Stimulated activated CD8-positive, alpha-beta memory T cell treated with anti-CD3 and anti-CD28 coated beads, Interleukin-15, amount 100 ng/mL, for 24 hours (primary cell): Measurements from ENCODE around the gene MAP4K2.

Source experiments
- DNase-seq: peaks from one replicate; pipeline ENCODE4 v3.0.0-alpha.2; 2020; ENCODE audit warnings: low read depth

Gene MAP4K2

DNA sequence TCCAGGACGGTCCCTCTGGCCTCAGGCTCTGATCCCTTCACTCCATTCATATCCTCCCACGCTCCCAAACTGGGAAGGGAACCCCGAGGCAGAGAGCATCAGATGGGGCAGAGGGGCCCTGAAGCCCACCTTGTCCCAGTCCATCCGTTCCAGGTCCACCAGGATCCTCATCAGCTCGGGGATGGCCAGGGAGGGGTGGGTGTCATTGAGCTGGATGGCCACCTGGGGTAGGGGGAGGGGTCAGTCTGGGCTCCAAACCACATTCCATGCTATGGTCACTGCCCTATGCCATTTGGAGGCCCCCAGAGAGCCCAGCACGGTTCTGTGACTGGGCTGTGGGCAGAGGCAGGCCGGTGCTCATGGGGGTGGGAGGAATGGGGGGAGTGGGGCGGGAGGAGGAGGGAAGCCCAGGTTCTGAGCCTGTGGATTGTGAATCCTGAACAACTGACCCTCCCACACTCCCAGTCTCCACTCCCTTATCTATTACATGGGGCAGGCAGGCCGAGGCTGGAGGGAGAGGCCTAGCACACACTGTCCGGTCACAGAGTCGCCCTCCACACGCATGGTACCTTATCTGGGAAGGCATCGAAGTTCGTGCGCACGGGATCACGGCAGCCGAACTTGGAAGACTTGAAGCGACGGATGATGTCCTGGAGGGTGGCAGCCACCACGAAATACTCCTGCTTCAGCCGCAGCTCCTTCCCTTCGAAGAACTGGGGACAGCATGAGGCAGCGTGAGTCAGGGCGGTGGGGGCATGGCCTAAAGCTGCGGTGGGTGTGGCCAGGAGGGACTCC lies 48.7 kb downstream of the MAP4K2 start:
- DNase-seq = no peak

DNA sequence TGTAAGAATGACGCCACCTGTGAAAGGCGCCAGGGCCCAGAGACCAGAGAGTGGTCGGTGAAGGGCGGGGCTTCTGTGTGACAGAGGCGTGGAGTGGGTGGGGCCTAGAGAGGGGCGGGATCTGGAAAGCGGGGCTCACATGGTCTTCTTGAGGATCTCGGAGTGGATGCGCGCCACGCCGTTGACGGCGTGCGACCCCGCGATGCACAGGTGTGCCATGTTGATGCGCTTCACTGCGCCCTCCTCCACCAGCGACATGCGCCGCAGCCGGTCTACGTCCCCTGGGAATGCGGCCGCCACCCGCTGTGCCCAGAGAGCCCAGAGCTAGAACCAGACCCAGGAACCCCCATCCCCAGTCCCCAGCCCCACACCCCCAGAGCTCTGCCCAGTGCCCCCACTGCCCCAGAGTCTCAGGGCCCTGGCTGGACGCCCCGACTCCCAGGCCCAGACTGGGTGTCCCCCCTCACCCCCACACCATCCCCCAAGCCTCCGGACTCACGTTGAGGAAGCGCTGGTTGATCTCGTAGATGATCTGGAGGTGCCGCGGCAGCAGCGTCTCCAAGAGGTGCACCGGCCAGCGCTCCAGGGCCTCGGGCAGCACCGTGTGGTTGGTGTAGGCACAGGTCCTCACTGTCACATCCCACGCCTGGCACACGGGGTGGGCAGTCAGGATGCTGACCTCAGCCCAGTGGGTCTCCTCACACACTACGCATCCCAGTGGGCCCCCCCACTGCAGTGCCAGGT lies 49.5 kb downstream of the MAP4K2 start:
- no peak for DNase-seq

DNA sequence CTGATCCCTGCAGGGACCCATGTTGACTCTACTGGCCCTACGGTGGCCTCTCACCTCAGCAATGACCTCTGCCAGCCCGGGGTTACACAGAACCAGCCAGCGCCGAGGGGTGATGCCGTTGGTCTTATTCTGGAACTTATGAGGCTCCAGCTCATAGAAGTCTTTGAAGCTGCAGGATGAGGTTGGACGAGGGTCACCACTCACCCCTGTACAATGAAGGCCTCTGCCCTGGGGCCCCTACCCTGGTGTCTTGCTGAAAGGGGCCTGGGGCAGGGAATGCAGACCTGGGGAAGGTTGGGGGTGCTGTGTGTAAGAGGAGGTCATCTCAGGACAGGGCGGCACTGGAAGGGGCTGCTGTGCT lies 50.0 kb downstream of the MAP4K2 start:
- no peak for DNase-seq

DNA sequence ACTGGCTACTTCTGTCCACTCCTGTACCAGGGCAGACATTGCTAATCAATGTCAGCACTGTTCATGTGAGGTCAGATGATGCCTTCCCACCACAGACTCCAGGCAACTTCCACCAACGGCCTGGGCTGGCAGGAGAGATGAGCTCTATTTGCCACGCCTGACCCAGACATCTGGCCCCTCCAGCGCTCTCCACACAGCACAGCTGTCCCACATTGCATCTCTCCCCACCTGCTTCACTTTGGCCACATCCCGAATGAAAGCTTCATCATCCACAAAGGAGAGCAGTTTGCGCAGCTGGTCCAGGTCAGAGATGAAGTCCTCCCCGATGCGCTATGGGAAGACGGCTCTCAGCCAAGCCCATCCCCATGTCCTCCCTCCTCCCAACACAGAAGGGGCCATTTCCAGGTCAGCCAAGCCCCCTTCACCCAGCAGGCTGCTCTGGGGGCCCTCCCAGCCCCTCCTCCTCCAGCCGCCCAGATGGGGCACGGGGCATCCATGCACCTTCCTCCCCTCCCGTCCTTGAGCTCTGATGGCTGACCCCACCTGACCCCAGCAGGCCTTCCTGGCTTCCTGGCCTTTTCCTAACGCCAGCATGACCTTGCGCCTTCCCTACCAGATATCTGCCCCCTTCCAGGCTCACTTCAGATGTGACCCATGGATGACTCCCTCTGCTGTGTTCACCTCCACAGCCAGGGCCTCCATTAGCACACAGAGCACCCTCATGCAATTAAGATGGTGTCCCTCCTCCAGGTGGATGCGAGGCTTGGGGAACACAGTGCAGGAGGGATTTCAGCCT lies 50.6 kb downstream of the MAP4K2 start:
- DNase-seq = no peak

DNA sequence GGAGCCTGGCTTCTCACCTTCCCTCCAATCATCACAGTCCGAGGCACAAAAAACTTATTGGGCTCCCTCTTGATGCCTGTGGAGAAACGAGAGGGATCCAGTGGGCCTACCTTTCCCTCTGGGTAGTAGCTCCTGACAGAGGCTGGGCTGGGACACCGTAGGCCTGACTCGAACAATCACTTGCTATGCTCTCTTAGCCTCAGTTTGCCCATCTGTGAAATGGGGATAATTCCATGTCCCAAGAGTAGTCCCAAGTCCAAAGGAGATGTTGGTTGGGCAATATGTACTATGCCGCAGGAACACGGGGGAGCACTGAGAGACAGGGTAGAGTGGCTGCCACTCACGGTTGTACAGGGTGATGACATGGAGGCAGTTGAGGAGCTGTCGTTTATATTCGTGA lies 51.4 kb downstream of the MAP4K2 start:
- DNase-seq = no peak

DNA sequence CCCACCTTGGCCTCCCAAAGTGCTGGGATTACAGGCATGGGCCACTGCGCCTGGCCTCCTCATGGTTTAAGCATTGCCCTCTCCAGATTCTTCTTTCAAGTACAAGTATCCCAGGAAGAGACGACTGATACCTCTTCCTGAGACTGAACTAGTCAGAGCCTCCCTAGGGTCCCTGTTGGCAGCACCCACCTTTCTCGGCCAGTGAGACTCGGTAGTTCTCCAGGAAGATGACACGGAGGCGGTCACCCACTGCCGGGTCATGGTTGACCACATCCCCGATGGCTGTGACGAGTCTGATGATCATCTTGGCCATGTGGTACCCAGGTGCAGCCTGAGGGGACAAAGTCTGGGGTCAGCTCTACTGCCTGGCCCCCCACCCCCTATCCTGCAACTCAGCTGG lies 51.9 kb downstream of the MAP4K2 start:
- DNase-seq = no peak

DNA sequence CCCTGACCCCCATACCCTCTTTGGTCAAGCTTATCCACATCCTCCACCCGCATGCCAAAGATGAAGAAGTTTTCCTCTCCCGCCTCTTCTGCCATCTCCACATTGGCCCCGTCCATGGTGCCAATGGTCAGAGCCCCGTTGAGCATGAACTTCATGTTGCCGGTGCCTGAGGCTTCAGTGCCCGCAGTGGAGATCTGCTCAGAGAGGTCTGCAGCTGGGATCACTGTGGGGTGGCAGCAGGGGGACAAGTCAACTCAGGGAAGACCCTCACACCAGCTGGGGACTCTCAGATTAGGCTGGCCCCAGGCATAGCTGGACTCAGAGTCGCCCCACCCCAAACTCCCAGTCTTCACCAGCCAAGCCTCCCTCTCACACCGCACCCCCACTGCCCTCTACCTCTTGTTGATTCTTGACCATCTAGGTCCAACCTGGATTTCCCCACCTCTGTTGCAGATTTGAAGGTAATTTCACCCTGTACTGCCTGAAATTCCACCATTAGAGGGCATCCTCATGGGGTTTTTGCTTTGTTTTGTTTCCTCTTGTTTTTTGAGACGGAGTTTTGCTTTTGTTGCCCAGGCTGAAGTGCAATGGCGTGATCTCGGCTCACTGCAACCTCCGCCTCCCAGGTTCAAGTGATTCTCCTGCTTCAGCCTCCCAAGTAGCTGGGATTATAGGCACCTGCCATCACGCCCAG lies 52.5 kb downstream of the MAP4K2 start:
- DNase-seq = no peak

DNA sequence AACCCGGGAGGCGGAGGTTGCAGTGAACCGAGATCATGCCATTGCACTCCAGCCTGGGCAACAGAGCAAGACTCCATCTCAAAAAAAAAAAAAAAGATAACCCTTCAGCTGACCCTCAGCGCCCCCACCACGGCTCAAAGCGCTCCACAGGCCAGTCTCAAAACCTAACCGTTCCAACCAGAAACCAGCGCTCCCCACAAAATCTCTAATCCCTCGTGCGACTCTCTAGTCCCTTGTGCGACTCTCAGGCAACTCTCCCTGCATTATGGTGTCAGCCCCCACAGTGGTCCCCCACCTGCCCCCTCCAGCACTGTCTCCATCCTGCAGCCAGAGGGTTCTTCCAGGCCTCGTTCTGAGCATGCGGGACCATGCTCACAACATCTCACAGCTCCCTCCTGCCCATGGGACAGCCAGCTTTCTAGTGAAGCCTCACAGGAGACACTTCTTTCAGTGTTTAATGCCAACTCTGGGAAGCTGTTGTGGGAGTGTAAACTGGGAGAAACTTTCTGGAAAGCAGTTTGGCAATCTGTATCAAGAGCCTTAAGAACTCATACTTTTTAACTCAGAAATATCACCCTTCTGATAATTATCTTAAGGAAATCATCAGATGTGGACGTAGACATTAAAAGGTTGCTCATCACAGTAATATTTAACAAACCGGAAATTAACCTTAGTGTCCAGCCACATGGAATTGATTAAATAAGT lies 54.9 kb downstream of the MAP4K2 start:
- no peak for DNase-seq

DNA sequence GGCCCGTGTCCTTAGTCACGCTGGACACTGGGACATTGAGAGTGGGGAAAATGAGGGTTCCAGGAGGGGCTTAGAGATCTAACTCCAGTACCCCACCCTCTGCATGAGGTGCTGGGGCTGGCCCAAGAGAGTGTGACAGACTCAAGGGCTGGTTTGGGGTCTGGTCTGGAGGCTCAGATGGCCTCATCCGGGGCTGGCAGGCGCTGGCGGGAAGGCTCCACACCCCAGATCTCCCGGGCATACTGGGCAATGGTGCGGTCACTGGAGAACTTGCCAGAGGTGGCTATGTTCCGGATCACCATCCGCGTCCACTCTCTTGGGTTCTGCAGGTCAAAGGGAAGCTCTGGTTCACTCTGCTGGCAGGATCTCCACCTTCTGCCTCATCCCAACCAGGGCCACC lies 56.5 kb downstream of the MAP4K2 start:
- no peak for DNase-seq

DNA sequence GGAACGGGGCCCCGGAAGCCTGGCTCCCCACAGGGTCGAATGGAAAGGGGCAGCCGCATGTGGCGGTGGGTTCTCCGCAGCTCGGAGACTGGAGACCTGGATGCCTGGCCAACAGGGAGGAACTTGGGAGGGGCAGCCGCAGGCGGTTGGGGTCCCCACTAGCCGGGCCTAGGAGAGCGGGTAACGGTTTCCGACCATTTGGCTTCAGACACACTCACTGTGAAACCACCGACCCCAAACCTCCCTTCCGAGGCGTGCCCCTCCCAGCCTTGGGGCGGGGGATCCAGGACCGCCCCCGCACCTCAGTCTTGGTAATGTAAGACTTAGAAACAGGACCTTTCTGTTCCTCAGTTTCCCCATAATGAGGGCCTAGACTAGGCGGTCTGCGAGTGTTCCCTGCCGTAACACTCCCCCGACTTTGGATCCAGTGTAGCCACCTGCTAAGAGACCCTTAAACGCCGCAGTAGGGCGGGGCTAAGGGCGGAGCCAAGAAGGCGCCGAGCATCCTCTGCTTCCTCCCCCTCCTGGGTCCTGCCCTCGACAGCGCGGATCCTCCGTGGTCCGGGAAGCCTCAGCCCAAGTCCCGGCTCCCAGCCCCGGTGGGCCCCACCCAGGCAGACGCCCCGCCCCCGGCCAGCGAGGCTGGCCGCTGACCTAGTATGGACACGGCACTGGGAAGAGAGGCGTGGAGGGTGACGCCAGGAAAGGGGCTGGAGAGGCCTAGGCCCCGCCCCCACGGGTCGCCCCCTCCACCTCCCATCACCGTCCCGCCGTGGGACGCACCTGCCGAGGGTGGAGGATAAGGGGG lies 57.3 kb downstream of the MAP4K2 start:
- DNase-seq = no peak

DNA sequence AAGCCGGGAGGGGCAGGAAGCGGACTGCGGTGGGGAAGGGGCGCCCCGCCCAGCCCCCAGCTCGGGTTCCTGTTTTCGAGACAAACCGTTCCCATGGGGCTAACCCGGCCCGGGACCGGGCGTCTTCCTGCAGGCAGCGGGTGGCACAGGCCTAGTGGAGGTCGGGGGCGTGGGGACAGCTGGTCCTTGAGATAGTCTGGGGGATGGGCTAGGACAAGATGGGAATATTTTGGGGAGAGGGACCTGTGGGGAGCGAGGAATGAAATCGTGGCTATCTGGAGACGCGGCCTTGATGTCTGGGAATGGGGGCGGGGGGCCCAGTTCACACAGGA lies 57.9 kb downstream of the MAP4K2 start:
- no peak for DNase-seq

DNA sequence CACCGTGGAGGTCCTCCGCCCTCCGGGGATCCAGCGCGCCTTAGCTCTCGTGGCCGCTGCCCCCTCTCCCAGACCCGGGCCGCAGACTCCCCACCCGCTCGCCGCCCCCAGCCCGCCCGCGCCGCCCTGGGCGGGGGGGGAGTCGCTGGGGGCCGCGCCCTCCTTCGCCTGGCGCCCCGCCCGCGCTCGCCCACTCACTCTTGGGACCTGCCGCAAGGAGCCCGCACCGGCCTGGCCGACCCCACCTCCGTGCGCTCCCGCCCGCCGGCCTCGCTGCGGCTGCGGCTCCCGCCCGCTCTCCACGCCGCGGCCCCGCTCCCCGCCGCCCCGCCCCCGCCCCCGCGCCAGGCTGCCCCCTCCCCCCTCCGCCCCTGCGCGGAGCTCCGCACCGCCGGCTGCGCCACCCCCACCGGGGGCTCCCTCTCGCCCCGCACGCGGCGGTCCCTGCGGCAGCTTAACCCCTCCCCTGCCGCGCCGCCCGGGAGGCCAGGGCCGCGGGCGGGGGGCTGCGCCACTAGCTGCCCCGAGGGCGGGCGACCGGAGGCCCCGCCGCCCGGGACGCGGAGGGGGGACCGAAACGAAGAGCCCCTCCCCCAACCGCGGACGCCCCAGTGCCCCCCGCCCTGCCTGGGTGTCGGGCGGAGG lies 58.3 kb downstream of the MAP4K2 start:
- no peak for DNase-seq

DNA sequence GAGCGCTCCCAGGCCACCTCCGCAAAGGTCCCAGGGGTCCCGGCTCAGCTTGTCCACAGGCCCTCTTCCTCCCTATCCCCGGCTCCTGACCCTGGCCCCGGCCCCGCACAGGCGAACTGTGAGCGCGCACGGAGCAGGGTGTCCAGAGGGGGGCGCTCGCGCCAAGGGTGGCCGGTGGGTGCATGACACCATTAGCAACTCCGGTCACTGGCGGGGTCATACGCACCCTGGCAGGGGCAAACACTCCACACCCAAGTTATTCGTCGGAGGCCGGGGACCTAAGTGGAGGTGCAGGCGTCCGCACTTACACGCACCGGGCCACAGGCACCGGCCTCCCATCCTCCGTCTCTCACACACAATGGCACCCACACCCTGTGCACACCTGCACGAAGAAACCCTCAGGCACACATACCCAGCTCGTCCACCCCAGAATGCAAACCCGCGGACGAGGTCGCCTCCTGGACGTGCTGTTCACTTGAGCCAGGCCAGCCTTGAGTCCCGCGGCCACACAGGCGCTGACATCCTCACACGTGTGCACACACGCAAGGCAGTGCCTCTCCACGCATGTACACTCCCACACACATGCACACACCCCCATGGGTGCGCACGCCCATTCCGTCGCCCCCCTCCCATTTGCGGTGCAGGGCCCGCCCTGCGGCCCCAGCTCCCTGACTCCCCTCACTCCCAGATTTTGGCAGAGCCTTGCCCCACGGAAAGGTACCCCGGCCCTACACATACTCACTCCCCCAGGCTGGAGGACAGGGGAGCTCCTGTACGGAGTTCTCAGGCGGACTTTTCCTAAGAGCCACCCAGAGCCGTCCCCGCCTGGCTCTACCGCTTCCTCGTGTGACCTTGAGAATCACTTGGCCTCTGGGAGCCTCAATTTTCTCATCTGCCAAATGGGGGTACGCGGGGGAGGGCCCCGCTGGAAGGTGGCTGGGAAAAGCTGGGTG lies 59.1 kb downstream of the MAP4K2 start, which contains the start of gene RASGRP2:
TSS of gene RASGRP2 (minus strand) at position 552 of the 953 bp plus-strand sequence. CDS start 1,276 bp downstream, outside the sequence.
- DNase-seq = peak; percentile 64

DNA sequence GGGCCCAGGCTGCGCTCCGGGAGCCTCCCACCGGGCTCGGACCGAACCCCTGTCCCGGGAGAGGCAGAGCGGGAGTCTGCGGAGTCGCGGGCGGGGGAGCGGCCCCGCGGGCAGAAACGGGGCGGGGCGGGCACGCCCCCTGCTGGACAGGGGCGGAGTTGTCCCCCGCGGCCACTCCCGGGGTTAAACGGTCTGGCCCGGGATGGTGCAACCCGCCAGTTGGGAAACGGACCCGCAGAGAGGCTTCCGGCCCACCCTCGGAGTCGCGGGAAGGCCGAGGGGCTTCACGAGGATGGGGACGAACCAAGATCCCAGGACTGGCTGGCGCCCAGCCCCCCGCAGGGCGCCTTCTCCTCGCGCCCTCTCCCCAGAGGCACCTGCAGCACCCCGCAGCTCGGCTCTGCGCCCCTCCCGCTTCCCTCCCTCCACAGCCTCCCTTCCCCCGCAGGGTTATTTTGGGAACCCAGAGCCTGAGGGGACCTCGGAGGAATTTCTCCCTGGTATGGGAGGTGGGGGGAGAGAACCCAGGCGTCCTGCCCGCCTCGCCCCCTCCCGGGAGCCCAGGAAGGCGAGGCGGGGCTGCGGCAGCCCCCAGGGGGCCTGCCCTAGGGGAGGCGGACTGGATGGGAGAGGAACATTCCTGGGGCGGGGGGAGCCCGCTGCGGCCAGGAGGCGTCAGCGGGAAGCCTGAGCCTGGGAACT lies 60.0 kb downstream of the MAP4K2 start:
- DNase-seq = peak; percentile 76

DNA sequence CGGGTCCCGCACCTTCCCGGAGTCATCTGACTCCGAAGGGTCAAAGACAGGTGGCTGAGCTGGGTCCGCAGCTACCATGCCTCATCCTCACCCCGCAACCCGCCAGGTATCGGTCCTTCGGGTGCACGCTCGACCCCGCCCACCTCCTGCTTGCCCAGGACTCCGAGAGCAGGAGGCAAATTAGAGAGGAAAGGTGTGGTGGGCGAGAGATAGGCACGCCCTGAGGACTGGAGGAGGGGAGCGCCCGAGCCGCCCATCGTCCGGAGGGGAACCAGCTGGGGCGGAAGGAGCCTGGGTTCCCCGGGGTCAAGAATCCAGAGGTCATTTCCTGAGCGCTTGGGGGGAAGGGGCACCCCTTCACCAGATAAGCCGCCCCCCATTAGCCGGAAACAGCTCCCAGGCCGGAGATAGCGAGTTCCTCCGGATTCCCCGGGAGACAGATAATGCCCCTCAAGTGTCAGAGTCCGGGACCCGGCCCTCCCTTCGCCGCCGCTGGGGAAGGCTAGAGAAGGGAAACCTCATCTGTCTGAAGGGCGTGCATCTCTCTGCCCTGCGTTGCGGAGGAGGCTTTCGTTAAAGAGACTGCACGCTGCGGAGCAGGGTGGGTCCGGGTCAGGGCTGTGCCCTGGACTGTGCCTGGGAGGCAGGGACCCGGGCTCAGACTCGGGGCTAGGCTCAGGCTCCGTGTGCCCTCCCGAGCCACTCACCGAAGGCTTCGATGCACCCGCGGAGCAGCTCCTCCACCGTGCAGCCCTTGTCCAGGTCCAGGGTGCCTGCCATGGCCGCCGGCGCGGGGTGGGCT lies 60.7 kb downstream of the MAP4K2 start:
- DNase-seq = no peak

DNA sequence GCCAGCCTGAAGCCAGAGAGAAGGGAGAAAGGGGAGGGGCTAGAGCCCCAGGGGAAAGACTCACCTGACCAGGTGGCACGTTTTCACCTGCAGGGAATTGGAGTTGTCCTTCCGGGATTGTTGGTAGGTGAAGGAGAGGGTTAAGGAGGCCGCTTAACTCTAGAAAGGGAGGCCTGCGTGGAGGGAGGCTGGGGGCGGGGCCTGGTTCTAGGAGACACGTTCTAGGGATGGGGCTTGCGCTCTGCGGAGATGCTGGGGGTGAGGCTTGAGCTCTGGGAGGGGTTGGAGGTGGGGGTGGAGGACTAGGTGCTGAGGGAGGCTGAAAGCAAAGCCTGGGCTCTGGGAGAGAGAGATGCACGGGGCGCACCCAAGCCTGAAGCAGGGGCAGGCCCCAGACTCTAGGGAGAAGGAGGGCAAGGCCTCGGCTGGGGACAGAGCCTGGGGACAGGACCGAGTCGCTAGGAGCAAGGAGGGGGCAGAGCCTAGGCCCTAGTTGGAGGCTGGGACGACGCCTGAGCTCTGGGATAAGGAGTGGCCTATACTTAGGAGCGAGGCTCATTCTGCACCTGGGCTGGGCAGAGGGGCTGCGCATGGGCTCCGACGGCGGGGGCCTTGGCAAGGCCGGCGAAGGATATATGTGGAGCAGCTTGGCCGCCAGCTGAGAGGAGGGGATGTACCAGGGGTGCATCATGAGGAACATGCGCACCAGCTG lies 61.5 kb downstream of the MAP4K2 start:
- DNase-seq = no peak

DNA sequence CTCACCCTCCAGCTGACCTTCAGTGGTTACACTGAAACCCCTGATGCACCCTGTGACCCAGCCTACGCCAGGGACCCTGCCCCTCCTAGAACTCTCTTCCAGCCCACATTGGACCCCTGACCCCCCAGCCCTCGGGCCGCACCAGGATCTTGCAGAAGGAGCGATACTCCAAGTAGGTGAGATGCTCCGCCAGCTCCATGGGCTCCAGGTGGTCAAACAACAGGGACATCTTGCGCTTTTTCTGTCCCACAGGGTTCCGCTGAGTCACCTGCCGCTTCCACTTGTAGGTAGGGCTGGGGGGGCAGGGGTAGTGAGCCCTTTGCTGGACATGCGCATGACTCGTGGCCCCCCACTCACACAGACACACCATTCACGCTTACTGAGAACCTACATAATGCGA lies 63.1 kb downstream of the MAP4K2 start:
- no peak for DNase-seq
